ENCODE results near the gene OR6J1.
"Not testable (repeated sequence)": the region's sequence is repeated elsewhere in the genome, so short reads cannot be mapped to it uniquely, and the experiment has no call there.

The OR6J1 gene

GRCh38 chr14:22650046-22650739, 6.0 kb upstream of the OR6J1 start:
- no peak for DNase-seq

GRCh38 chr14:22648506-22648905, 4.4 kb upstream of the OR6J1 start:
- no peak for DNase-seq

DNA sequence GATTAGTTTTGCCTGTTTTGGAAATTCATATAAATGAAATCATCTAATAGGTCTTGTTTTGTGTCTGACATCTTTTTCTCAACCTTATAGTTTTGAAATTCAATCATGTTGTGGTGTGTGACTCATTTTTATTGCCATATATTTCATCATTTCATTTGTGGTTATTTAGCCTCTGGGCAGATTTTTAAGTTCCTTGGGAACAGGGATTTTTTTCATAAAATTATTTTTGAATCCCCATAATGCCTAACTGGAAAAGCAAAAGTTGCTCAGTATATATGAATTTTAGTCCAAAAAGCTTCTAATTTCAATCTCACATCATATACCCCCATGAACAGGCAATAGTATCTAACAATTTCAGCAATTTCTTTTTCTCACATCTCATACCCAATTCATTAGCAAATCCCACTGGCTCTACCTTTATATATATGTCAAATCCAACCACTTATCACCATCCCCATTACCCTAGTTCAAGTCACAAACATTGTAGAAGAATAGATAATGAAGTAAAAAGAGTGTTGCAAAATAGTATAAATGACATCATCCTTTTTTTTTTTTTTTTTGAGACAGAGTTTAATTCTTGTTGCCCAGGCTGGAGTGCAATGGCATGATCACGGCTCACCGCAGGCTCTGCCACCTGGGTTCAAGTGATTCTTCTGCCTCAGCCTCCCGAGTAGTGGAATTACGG, 2.6 kb upstream of the OR6J1 start:
- DNase-seq = no peak

- DNase-seq = no peak
Measured at GRCh38 chr14:22641846-22642245, 2.3 kb downstream of the OR6J1 start.

DNA sequence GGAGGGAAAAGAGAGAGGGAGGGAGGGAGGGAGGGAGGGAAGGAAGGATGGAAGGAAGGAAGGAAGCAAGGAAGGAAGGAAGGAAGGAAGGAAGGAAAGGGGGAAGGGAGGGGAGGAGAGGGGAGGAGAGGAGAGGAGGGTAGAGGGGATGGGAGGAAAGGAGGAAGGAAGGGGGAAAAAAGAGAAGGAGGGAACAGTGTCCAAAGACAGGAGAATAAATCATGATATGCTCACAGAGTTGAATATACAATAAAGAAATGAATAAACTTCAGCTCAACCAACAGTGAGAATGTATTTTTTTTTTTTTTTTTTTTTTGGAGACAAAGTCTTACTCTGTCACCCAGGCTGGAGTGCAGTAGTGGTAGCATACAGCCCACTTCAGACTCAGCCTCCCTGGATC, 4.0 kb downstream of the OR6J1 start:
- no peak for DNase-seq

GRCh38 chr14:22635980-22636379, 8.2 kb downstream of the OR6J1 start:
- DNase-seq = not testable (repeated sequence)

DNA sequence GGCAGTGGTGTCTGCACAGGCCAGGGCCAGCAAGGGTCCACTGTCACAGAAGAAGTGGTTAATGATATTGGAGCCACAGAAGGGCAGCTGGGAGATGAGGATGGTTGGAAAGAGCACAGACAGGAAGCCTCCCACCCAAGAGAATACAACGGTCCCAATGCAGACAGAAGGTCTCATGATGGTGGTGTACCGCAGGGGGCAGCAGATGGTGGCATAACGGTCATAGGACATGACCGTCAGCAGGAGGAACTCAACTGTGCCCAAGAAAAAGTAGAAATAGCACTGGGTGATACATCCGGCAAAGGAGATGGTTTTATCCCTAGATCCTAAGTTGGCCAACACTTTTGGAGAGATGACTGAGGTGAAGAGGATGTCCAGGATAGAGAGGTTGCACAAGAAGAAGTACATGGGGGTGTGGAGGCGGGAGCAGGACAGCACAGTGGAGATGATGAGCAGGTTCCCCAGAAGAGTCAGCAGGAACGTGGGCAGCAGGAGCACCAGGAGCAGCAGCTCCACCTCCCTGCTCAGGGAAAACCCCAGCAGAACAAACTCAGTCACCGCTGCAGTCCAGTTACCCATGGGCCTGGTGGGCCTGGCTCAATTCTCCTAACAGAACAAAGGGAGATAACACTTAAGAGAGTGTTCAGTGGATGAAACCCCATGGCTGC, 9.8 kb downstream of the OR6J1 start:
- DNase-seq = no peak

DNA sequence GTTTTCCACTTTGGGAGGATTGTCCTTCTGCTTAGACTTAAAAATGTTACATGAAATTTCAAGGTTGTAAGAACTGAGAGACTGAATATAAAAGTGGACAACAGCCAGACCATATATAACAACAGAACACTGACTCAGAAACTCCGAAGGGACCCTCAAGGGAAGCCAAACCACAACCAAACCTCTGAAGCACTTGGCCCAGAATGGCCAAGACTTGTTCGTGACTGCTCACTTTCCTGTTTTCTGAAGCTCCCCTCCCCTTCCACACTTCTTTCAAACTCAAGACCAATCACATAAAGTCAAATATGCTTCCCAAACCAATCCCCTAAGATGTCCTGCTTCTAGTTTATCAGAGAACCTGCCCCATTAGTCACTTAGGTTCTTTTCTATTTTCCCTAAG, 13.7 kb downstream of the OR6J1 start:
- DNase-seq = no peak

DNA sequence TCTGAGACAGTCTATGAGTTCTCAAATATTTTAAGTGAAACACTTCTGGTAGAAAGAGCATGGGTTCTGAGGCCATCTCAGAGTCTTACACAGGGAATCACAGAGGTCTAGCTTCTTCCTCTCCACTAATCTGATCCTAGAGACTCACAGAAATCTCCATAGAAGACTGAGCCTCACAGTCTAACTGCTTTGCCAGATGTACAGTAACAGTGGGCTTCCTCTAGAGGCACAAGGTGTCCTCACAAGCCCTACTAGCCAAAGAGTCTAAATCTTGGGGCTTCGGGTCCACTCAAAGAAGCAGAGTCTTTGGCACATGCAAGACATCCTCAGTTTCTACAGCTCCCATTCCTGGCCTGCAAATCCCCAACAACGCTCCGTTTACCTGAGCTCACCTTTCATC, 14.1 kb downstream of the OR6J1 start:
- no peak for DNase-seq

DNA sequence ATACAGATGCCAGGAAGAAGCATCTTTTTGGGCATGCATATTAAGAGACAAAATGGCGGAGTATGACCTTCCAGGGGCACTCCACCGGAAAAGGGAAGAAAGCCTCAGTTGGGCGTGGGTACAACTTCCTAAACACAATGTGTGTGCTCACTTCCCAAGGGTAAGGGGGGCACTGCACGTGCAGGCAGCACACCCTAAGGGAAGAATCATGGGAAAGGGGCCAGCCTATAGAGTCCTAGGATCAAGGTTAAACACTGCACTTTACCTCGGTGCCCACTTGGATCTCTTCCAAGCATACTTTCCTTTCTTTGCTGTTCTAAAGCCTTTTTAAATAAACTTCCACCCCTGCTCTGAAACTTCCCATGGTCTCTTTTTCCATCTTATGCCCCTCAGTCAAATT, 14.8 kb downstream of the OR6J1 start:
- DNase-seq = no peak

GRCh38 chr14:22627506-22628263, 16.5 kb downstream of the OR6J1 start:
- DNase-seq = no peak

- no peak for DNase-seq
Measured at GRCh38 chr14:22626590-22626989, 17.6 kb downstream of the OR6J1 start.

DNA sequence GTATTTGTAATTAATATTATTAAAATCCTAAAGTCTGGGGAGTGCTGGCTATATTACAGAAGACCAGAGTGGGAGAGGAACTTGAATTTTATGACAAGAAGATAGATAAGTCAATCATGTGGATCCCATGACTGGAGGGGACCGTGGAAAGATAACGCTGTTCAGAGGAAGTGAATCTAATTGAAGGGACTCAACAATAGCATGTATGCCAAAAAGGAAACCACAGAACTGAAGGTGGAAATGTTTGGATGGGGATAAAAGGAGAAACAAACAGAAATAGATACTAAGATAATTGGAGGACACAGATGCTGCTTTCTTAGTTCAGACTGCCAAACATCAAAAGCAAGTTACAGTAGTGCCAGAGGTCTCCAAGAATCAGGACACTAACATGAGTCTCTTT, 21.1 kb downstream of the OR6J1 start:
- DNase-seq = no peak

DNA sequence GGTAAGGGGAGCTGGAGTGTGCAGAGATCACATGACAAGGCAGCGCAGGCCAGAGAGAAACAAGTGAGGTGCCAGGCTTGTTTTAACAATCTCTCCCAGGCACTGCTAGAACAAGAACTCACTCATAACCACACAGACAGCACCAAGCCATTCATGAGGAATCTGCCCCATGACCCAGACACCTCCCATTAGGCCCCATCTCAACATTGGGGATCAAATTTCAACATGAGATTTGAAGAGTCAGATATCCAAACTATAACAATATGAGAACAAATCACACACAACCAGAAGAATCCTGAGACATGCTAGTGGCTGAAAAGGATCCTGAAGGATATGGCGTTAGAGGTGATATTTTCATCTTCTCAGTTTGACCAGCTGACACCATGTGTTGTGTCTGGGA, 21.9 kb downstream of the OR6J1 start:
- DNase-seq = no peak

GRCh38 chr14:22615765-22616164, 28.4 kb downstream of the OR6J1 start:
- DNase-seq = not testable (repeated sequence)

DNA sequence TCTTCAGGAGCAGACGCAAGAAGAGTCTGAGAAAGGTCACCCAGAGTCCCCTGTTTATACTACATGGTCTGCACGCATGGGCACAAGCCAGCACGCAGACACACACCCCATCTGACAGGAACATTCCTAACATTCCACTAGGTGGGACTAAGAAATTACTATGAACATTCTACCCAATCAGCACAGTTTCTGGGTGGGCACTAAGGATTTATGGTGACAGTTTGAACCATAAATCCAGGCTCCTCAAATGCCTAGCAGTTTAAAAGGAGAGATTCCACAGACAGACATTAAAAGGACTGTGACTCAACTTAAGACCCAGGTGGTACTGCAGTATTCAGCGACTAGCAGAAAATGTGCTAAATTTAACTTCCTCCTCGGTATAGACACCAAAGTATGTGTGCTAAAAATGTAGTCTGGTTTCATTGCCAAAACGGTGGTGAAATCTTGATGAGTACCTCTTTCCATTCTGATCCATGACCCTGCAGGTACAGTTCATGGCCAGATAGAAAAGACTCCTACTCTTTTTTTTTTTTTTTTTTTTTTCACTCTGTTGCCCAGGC, 29.8 kb downstream of the OR6J1 start:
- DNase-seq = no peak

- DNase-seq = no peak
Measured at GRCh38 chr14:22613736-22614239, 30.4 kb downstream of the OR6J1 start.

DNA sequence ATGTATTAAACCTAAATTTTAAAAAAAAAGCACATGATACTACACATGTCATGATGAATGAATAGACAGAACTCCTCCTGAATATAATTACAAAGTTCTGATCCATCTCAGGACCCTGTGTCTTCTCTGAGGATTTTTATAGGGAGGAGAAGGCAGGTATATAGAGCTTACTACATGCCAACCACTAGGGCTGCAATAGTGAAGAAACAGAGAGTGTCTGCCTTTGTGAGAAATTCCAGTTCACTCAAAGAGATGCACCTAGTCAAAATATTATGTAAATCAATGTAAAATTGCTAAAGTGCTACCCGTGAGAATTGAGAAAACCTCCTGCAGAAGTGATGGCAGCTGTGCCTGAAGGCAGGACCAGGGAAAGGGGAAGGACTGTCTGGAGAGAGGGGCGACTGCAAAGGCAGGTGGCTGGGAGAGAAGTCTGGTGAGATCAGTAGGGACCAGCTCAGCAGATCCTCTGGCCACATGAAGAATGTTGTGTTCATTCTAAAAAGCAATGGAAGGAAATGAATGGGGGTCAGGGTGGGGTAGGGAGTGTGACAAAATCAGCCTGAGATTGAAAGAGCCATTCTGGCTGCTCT, 31.0 kb downstream of the OR6J1 start:
- no peak for DNase-seq

DNA sequence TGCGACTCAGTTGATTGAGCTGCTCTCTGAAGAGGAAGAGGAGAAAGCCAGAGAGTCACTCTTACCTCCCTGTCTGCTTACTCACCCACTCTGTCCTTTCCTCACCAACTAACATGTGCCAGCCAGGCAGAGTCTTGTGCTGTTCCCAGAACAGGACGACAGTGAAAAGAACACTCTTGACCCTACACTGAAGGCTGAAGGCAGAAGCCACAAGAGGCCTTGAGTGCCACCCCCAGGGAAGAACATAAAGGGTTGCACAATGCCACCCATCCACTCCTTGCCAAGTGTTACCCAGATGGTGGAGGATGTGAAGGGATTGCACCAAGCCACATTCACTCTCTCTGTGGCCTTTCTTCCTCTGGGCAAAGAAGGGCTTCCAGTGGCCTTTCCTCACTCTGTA, 33.2 kb downstream of the OR6J1 start:
- DNase-seq = no peak

DNA sequence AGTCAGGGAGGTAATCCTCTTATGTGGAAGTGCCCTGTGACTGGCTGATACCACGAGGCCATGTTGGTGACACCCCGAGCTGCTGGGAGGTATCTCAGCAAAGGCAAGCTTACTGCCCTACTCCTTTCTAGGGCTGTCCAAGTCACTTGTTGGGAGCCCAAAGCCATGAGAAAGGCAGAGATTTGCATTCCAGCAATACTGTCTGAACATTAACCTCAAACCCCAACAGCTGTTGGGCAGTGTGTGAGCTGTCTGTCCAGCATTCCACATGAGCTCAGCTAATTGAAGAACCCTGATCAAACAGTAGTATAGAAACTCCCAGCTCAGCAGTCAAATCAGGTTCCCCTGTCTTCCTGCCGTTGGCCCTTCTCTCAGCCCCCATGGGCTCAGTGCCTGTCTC, 36.9 kb downstream of the OR6J1 start:
- no peak for DNase-seq

DNA sequence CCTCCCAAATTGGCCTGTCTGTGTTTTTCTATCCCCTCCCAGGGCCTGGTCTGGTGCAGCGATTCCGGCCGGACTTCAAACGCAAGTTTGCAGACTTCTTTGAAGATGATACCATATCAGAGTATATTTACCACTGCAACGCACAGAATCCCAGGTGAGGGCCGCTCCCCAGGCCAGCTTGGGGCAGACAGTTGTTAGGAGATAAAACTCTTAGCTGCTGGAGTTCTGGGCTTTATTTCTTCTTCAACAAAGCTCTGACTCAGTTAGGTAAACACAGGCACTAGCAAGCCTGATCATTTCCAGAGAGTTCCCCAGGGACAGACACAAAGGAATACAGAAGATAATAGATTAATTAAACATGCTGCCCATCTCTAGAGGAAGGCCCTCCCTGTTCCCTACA, 37.8 kb downstream of the OR6J1 start:
- peak; percentile 1 for DNase-seq

DNA sequence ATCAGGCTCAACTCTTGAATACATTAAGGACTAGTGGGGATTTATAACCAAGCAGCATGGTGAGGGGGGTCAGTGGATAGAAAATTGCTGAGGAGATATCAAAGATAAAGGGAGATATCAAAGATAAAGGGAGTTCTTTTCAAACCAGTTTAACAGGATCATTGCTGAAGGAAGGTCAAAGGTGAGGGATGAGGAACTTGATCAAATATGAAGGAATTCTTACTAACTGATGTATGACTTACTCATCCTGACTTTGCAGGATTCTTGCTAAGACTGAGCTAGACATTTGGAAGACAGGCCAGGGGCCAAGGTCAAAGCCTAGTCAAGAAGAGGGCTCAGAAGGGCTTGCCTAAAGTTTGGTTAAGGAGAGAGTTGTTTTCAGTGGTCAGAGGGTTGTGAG, 41.3 kb downstream of the OR6J1 start:
- DNase-seq = no peak

- no peak for DNase-seq
Measured at GRCh38 chr14:22601996-22602395, 42.2 kb downstream of the OR6J1 start.
